Adrenal gland (tissue), 5 donors: ENCODE data around the gene NAP1L5.

Experiments used
- POLR2A ChIP-seq, 2 donors: fragments of 450-650 bp; IDR thresholded peaks; one replicate each; pipeline ENCODE4 v1.6.1; 2017; ENCODE audit warnings: antibody characterized with exemption in 2 of 2, mild to moderate bottlenecking in 2 of 2, moderate library complexity in 1 of 2
- TF ChIP-seq, protein P1 (sequence below), 6 experiments: fragments of 450-650 bp in 4 of 6; fragments of 200-600 bp in 2 of 6; sonication (generic) in 1 of 6; IDR thresholded peaks; 1 replicate in 5 of 6; 2 replicates in 1 of 6; pipeline versions ENCODE4 v1.5.1 to v1.8.0; 2016 to 2021; ENCODE audit warnings: antibody characterized with exemption in 6 of 6, mild to moderate bottlenecking in 2 of 6, moderate library complexity in 1 of 6
- donor health status: DM: no; HTN: no; CAD: no.

DNA sequence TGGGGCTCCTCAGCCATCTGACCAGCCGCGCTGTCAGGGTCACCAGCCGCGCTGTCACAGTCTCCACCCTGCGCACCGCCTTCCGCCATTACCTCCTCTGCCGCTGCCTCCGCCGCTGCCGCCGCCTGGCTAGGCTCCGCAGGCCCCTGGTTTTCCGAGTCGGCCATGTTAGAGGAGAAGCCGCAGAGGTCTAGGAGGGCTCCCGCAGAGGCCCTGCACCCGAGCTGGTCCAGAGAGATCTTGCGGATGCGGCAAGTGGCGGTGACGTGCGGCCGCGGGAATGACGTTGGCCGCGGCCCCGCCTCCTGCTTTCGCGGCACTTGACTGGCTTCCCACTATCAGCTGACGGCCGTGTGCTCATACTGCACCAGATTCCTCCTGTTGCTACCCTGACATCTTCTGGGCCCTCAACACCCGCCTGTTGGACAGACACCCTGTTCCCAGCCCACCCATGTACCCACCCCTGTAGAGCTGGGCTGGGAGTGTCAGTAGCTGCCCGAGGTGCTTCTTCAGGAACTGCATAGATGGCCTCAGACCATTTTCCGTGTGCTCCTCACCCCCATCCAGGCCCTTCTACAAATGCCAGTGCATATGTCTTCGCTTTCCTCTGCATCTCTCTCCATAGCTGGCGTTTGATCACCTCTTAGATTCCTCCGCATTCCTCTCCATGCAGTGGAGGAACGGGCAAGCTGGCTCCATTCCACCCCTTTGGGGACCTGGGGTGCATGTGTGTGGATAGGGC is at the start of gene NAP1L5:
- TF ChIP-seq, protein P1, sequence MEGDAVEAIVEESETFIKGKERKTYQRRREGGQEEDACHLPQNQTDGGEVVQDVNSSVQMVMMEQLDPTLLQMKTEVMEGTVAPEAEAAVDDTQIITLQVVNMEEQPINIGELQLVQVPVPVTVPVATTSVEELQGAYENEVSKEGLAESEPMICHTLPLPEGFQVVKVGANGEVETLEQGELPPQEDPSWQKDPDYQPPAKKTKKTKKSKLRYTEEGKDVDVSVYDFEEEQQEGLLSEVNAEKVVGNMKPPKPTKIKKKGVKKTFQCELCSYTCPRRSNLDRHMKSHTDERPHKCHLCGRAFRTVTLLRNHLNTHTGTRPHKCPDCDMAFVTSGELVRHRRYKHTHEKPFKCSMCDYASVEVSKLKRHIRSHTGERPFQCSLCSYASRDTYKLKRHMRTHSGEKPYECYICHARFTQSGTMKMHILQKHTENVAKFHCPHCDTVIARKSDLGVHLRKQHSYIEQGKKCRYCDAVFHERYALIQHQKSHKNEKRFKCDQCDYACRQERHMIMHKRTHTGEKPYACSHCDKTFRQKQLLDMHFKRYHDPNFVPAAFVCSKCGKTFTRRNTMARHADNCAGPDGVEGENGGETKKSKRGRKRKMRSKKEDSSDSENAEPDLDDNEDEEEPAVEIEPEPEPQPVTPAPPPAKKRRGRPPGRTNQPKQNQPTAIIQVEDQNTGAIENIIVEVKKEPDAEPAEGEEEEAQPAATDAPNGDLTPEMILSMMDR (IDR thresholded peaks at IDR 0.05), result no peak
- TF ChIP-seq POLR2A (IDR thresholded peaks at IDR 0.05), result peak; percentile 62 to 65
